Large intestine (tissue), 3 donors: ENCODE measurements around the gene TUBB2B. TPM values are rescaled to one million over a fixed set of nuclear protein-coding genes. Genes with fewer than 3 reads are reported as not detected.
"Not testable (repeated sequence)": the region's sequence is repeated elsewhere in the genome, so short reads cannot be mapped to it uniquely, and the experiment has no call there.

Source experiments
- DNase-seq, 2 donors: peaks; one replicate each; pipeline versions ENCODE4 v3.0.0 to v3.0.0-alpha.2; 2013
- H3K27ac ChIP-seq: one replicate; pipeline ENCODE4 v1.5.1; 2013; ENCODE audit warnings: low read length
- H3K27me3 ChIP-seq: 2 replicates; pipeline ENCODE4 v1.6.1; 2013; ENCODE audit warnings: low read length; ENCODE audit not compliant: control insufficient read depth, insufficient read depth
- H3K36me3 ChIP-seq: 2 replicates; pipeline ENCODE4 v1.6.1; 2013; ENCODE audit warnings: low read length; ENCODE audit not compliant: control insufficient read depth, insufficient read depth
- H3K4me1 ChIP-seq: one replicate; pipeline ENCODE4 v1.6.1; 2013; ENCODE audit warnings: low read length; ENCODE audit not compliant: control insufficient read depth, insufficient read depth
- H3K4me3 ChIP-seq: one replicate; pipeline ENCODE4 v1.5.1; 2013; ENCODE audit warnings: low read length
- H3K9me3 ChIP-seq: one replicate; pipeline ENCODE4 v1.6.1; 2013; ENCODE audit warnings: mild to moderate bottlenecking, low read depth, low read length, moderate library complexity; ENCODE audit not compliant: control insufficient read depth
- WGBS: methylation state at CpG from one replicate; pipeline ENCODE4 v1.1.5; 2013; ENCODE audit warnings: low lambda C conversion rate; ENCODE audit not compliant: insufficient coverage; 5-methylcytosine and 5-hydroxymethylcytosine counted together
- polyA plus RNA-seq: library from polyadenylated mRNA; unstranded; fragments of 120-200 nt; gene quantifications from one replicate; pipeline ENCODE4 v1.2.1, GENCODE V29; 2013

The TUBB2B gene
- polyA plus RNA-seq, 1 donor = 54.3 TPM

GRCh38 chr6:3245216-3245615, 17.8 kb upstream of the TUBB2B start:
- peak in 1 of 2 donors; percentile 62 for DNase-seq
- H3K4me3 ChIP-seq = no peak overlapping the region

GRCh38 chr6:3244832-3245161, 17.3 kb upstream of the TUBB2B start:
- not testable (repeated sequence) for H3K4me1 ChIP-seq, H3K36me3 ChIP-seq, H3K4me3 ChIP-seq, DNase-seq, H3K27me3 ChIP-seq, H3K27ac ChIP-seq, H3K9me3 ChIP-seq
- WGBS = no CpG with 5 or more reads among the region's 7 CpGs

More at GRCh38 chr6:3245216-3245615, 17.8 kb upstream of the TUBB2B start:
- WGBS = no CpG with 5 or more reads among the region's 5 CpGs
- Histone ChIP-seq H3K9me3 (no peaks in the 10 kb centered on the region), H3K27ac (no peak overlapping the region), H3K4me1 (peaks cover 10% of the 10 kb centered on the region), H3K36me3 (no peaks in the 10 kb centered on the region), H3K27me3 (peaks cover 9% of the 10 kb centered on the region)

GRCh38 chr6:3244003-3244831, 16.8 kb upstream of the TUBB2B start:
- Histone ChIP-seq H3K27ac (no peak overlapping the region), H3K4me3 (no peak overlapping the region), H3K4me1 (peaks cover 10% of the 10 kb centered on the region), H3K36me3 (no peaks in the 10 kb centered on the region), H3K27me3 (peaks cover 9% of the 10 kb centered on the region), H3K9me3 (no peaks in the 10 kb centered on the region)
- no peak for DNase-seq
- 64% methylated on average over 2 of the region's 8 CpGs for WGBS

GRCh38 chr6:3242768-3243167, 15.3 kb upstream of the TUBB2B start:
- DNase-seq = no peak
- Histone ChIP-seq H3K27me3 (peaks cover 5% of the 10 kb centered on the region), H3K9me3 (no peaks in the 10 kb centered on the region), H3K4me3 (no peak overlapping the region), H3K27ac (no peak overlapping the region), H3K36me3 (no peaks in the 10 kb centered on the region), H3K4me1 (peaks cover 3% of the 10 kb centered on the region)
- no CpG with 5 or more reads among the region's 4 CpGs for WGBS

- H3K36me3 ChIP-seq, H3K4me1 ChIP-seq, H3K4me3 ChIP-seq, H3K9me3 ChIP-seq, H3K27me3 ChIP-seq, H3K27ac ChIP-seq, DNase-seq: not testable (repeated sequence)
- no CpG with 5 or more reads among the region's 4 CpGs for WGBS
These were observed 14.3 kb upstream of the TUBB2B start for GRCh38 chr6:3241745-3242144.

- WGBS = 100% methylated on average over 1 of the region's 7 CpGs
- Histone ChIP-seq H3K27me3 (peaks cover 5% of the 10 kb centered on the region), H3K27ac (no peak overlapping the region), H3K4me1 (no peaks in the 10 kb centered on the region), H3K9me3 (no peaks in the 10 kb centered on the region), H3K36me3 (no peaks in the 10 kb centered on the region), H3K4me3 (no peak overlapping the region)
- DNase-seq = no peak
These were observed 13.1 kb upstream of the TUBB2B start for GRCh38 chr6:3240595-3240994.

GRCh38 chr6:3239110-3239830, 11.8 kb upstream of the TUBB2B start:
- Histone ChIP-seq H3K9me3 (no peaks in the 10 kb centered on the region), H3K4me1 (no peaks in the 10 kb centered on the region), H3K27ac (no peak overlapping the region), H3K27me3 (peaks cover 8% of the 10 kb centered on the region), H3K36me3 (no peaks in the 10 kb centered on the region), H3K4me3 (no peak overlapping the region)
- DNase-seq = no peak
- WGBS = no CpG with 5 or more reads among the region's 13 CpGs

GRCh38 chr6:3237761-3238662, 10.6 kb upstream of the TUBB2B start:
- WGBS = 90% methylated on average over 6 of the region's 24 CpGs
- no peak overlapping the region for H3K27ac ChIP-seq
- no peaks in the 10 kb centered on the region for H3K4me1 ChIP-seq
- no peaks in the 10 kb centered on the region for H3K36me3 ChIP-seq
- H3K4me3 ChIP-seq = no peak overlapping the region
- peaks cover 16% of the 10 kb centered on the region for H3K27me3 ChIP-seq
- no peaks in the 10 kb centered on the region for H3K9me3 ChIP-seq
- DNase-seq = no peak

GRCh38 chr6:3236005-3236404, 8.6 kb upstream of the TUBB2B start:
- no CpG with 5 or more reads among the region's 3 CpGs for WGBS
- peaks cover 28% of the 10 kb centered on the region for H3K27me3 ChIP-seq
- H3K27ac ChIP-seq = no peak overlapping the region
- H3K4me3 ChIP-seq = no peak overlapping the region
- H3K9me3 ChIP-seq = peaks cover 3% of the 10 kb centered on the region
- DNase-seq = no peak
- no peaks in the 10 kb centered on the region for H3K36me3 ChIP-seq
- peaks cover 7% of the 10 kb centered on the region for H3K4me1 ChIP-seq

GRCh38 chr6:3235486-3235885, 8.0 kb upstream of the TUBB2B start:
- Histone ChIP-seq H3K4me1 (peaks cover 7% of the 10 kb centered on the region), H3K27me3 (peaks cover 33% of the 10 kb centered on the region), H3K36me3 (no peaks in the 10 kb centered on the region), H3K4me3 (no peak overlapping the region), H3K9me3 (peaks cover 3% of the 10 kb centered on the region), H3K27ac (no peak overlapping the region)
- no peak for DNase-seq
- no CpG with 5 or more reads among the region's 2 CpGs for WGBS
